Measurements from ENCODE around the gene METAP2.
"Not testable (repeated sequence)": the region's sequence is repeated elsewhere in the genome, so short reads cannot be mapped to it uniquely, and the experiment has no call there.

METAP2 gene

DNA sequence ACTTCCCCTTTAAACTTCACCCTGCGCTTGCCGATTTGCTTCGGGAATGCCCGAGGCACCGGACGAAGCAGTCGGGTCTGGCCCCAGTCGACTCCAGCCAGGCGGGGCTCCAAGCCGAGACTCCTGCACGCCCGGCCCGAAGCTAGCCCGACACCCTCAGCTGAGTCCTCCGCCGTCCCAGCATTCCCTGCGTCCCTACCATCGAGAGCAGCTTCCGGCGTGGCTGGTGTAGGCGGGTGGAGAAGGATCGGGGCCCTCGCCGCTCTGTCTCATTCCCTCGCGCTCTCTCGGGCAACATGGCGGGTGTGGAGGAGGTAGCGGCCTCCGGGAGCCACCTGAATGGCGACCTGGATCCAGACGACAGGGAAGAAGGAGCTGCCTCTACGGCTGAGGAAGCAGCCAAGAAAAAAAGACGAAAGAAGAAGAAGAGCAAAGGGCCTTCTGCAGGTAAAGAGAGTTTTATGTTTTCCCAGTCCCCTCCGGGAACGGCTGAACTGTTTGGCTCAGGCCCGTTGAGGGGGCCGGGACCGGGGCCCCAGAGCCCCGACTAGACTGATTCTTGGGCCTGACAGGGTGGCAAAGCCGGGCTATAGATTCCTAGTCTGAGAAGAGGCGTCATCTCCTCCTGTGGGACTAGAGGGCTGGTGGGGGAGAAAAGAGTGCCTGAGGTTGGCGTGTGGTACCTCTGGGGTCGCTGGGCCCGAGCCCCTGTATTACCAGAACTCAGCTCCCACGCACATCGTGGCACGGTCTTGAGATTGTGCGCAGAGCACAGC, at the start of gene METAP2:
TSS of gene METAP2 (plus strand) at position 269 of the 776 bp plus-strand sequence. CDS start at position 297, 28 bp downstream.
- DNase-seq (ENCODE audit: insufficient read length, low spot score) (peak; percentile 83), FAIRE-seq (peak; percentile 81)

DNA sequence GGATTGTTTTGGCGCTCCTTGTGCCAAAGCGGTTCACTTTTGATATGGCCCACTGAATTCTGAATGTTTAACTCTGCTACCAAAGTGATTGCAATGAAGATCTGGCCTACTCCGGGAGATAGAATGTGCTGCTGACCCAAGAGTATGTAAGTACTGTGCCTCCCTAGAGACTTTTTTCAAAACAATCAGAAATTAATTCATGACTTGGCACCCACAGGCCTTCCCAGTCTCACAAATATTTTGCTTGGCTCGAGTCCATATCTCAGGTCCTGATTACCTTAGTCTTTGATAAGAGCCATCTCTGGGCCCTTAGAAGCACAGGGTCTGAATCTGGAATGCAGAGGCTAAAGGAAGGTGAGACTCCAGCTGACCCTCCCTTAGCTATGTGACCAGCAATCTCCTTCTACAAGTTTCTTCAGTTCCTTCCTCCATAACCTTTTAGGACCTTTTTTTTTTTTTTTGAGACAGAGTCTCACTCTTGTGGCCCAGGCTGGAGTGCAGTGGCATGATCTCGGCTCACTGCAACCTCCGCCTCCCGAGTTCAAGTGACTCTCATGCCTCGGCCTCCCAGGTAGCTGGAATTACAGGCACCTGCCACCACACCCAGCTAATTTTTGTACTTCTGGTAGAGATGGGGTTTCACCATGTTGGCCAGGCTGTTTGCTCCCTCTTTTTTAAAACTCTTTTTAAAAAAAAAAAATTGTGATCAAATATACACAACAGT, 49.5 kb upstream of the METAP2 start:
- DNase-seq (ENCODE audit: insufficient read length, low spot score): no peak
- no peak for FAIRE-seq

DNA sequence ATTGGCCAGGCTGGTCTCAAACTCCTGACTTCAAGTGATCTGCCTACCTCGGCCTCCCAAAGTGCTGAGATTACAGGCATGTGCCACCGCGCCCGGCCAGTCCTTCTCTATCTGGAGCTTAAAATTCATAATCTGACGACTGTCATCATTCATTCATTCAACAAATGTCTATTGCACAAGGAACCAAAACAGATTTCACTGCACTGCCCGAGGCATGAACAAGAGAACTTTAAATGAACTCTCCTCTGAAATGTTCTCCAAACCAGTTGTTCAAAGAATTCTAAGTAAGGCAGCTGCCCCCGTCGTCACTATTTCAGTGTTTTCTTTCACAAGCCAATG, 44.8 kb upstream of the METAP2 start:
- DNase-seq (ENCODE audit: insufficient read length, low spot score): no peak
- FAIRE-seq: no peak

DNA sequence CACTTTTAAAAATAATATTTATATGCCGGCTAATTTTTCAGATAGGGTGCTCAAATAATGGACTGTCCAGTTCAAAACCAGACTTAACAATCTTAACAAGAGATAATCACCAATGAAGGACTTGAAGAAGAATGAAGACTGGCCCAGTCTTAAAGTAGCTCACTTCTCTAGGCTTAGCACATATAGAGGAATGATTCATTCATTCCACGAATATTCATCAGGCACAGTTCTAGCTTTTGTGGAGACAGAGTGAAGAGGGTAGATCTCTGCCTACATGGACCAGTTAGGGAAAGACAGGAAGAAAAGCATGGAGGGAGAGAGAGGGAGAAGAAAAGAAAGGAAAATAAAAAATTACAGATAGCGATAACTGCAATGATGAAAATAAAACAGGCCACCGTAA, 42.8 kb upstream of the METAP2 start:
- no peak for DNase-seq (ENCODE audit: insufficient read length, low spot score)
- no peak for FAIRE-seq

DNA sequence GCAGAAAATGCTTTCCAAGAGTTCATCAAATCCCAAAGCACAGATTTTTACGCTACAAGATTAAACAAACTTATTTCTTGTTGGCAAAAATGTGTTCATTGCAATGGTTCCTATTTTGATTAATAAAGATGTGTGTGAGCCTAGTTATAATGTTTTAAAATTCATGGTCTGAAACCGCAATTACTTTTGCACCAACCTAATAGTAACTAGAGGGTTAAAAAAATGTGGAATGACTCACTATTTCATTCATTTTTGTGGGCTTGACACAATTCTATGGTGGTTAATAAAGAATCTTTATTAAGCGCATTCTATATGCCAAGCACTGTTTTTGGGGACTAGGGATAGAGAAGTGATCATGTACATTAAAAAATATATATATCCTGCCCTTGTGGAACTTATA, 38.6 kb upstream of the METAP2 start:
- FAIRE-seq: no peak
- no peak for DNase-seq (ENCODE audit: insufficient read length, low spot score)

DNA sequence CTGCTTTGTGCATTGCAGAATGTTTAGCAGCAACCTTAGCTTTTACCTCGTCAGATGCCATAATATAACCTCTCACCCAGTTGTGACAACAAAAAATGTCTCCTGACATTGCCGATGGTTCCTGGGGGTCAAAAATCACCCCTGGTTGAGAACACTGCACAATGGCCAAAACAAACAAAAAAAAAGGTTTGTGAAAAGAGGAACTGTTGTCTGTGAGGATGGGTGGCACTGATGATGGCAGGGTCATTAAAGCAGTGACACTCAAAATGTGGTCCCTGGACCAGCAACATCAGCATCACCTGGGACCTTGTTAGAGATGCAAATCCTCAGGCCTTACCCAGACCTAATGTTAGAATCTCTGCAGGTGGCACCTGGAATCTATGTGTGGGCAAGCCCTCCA, 36.4 kb upstream of the METAP2 start:
- no peak for DNase-seq (ENCODE audit: insufficient read length, low spot score)
- FAIRE-seq: no peak

DNA sequence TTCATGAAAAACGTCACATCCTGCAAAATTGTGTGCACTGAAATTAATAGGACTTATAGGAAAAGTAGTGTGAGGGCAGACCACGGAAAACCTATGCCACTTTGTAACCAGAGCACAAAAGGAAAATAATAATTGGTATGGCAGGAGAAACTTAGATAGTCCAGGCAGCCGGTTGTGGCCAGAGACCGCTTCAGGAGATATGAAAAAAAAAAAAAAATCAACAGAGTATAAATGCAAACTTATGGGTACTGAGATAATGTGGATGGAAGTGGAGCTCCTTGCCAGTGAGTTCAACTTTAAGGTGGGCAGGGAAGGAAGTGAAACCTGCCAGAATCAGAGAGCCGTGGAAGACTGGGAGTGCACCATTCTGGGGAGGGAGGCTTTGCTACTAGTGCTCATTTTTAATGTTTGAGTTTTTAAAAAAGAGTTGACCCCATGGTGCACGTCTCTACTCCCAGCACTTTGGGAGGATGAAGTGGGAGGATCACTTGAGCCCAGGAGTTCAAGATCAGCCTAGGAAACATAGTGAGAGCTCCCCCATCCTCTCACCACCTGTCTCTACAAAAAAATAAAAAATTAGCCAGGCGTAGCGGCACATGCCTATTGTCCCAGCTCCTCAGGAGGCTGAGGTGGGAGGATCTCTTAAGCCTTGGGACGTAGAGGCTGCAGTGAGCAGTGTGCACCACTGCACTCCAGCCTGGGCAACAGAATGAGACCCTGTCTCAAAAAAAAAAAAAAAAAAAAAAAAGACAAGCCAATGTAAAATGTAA, 34.3 kb upstream of the METAP2 start:
- peak; percentile 11 for FAIRE-seq
- no peak for DNase-seq (ENCODE audit: insufficient read length, low spot score)

DNA sequence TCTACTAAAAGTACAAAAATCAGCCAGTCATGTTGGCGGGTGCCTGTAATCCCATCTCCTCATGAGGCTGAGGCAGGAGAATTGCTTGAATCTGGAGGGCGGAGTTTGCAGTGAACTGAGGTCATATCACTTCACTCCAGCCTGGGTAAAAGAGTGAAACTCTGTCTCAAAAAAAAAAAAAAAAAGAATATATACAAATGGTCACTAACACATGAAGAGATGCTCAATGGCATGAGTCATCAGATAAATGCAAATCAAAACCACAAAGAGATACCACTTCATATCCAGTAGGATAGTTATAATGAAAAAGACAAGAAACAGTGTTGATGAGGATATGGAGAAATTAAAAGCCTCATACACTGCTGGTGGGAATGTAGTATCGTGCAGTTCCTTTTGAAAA, 33.6 kb upstream of the METAP2 start:
- DNase-seq (ENCODE audit: insufficient read length, low spot score): no peak
- no peak for FAIRE-seq

DNA sequence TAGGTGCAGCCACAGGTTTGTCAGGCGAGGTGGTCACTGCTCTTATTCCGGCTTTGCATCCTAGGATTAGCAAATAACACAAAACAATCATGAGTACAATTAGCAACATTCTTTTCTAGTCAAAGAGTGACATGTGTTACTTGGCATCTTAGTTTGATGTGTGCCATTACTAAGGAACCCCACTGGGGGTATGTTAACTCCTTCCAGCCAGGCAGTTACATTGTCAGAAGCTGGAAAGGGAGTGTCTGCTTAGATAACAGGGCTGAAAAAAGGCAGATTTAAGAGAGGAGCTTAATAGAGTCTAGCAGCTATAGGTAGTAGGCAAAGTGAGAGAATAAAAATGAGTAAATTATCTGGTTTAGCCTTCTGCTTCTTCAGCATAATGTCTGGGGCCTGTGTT, 30.5 kb upstream of the METAP2 start:
- DNase-seq (ENCODE audit: insufficient read length, low spot score): no peak
- no peak for FAIRE-seq

DNA sequence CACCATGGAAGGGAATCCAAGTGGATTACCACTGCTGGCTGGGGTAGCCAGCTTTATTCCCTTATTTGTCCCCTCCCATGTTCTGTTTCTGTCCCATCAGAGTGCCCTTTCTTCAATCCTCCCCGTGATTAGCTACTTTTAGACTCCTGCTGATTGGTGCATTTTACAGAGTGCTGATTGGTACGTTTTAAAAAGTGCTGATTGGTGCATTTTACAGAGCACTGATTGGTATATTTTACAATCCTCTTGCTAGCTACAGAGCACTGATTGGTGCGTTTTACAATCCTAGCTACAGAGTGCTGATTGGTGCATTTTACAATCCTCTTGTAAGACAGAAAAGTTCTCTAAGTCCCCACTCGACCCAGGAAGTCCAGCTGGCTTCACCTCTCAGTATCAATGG, 28.9 kb upstream of the METAP2 start:
- not testable (repeated sequence) for FAIRE-seq; DNase-seq (ENCODE audit: insufficient read length, low spot score)

DNA sequence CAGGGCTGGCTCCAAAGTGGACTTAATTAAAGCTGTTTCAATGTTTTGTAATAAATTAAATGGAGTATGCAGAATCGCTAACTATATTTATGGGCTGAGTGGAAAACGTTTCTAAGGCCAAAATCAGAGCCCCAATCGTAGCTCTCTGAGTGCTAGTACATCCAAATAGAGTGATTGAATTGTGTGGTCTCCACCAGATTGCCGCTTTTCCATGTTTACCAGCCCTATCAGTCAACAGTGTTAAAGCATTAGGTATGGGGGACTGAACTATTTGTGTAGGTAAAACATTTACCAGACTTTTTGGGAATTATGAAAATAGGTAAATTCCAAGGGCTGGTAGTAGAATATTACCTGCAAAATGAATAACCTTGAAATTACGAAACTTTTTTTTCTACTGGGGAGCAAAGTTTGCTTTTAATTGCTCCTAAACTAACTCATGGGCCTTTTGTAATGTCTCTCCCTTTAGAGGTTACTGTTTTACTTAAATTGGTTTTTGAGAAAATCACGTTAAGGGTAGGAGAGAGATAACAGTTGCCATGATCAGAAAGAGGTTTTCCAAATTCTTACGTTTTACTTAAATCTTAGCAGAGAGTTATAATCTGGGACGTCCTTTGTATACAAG, 28.0 kb upstream of the METAP2 start:
- no peak for FAIRE-seq
- no peak for DNase-seq (ENCODE audit: insufficient read length, low spot score)

DNA sequence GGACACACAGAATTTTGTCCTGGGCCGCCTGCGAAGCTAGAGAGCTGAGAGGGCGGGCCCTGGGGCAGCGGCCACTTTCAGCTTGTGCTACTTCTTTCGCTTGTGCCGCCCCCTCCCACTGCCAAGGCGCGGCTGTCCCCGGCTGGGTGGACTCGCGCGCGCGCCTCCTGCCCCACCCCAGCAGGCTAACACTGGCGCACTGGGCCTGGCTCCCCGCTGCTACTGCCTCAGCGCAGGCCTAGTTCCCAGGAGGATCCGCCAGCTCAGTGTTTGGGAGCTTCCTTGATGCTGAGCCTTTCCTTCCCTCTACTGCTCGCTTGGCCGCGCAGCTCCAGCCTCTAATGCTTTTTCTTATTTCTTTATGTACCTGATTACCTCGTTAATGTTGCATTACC, 27.4 kb upstream of the METAP2 start:
- FAIRE-seq (no peak), DNase-seq (ENCODE audit: insufficient read length, low spot score) (no peak)

DNA sequence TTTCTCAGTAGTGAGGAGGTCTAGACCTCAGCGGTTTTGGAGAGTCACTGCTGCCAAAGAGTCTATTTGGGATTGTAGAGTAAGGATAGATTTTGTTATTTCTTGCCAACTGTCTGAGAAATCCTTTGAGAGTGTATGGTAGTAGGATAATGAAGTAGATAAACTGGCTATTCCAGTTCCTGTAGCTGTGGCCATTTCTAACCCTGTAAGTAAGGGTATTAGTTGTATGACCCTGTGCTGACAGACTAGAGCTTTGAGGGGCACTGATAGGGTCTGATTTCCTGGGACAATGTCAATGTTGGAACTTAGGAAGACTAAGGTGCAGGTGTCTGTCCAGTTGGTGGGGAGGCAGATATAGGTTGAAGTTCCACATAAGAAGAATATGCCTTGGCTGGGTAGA, 24.3 kb upstream of the METAP2 start:
- not testable (repeated sequence) for FAIRE-seq

DNA sequence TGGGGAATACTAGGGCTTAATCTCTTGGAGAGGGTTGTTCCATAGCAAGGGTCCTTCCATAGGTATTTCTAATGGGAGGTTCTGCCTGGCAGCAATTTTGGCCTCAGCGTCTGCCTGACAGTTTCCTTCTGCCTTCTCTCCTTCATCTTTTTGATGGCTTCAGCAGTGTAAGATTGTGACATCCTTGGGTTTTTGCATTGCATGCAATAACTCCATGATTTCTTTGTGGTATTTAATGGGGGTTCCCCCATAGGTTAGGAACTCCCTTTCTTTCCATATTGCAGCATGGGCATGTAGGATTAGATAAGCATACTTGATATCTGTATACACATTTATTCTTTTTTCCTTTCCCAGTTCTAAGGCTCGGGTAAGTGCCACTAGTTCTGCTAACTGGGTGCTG, 21.5 kb upstream of the METAP2 start:
- not testable (repeated sequence) for DNase-seq (ENCODE audit: insufficient read length, low spot score); FAIRE-seq

More for the DNA sequence above, 24.3 kb upstream of the METAP2 start:
- not testable (repeated sequence) for DNase-seq (ENCODE audit: insufficient read length, low spot score)

DNA sequence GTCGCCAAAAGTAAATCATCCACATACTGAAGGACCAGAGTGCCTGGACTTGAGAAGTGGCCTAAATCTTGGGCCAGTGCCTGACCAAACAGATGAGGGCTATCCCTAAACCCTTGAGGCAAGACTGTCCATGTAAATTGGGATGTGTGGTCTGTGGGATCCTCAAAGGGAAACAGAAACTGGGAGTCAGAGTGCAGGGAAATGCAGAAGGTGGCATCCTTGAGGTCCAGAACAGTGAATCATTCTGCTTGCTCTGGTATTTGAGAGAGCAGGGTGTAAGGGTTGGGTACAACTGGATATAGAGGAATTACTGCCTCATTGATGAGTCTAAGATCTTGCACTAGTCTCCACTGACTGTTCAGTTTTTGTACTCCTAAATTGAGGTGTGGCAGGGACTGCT, 20.1 kb upstream of the METAP2 start:
- not testable (repeated sequence) for FAIRE-seq; DNase-seq (ENCODE audit: insufficient read length, low spot score)

DNA sequence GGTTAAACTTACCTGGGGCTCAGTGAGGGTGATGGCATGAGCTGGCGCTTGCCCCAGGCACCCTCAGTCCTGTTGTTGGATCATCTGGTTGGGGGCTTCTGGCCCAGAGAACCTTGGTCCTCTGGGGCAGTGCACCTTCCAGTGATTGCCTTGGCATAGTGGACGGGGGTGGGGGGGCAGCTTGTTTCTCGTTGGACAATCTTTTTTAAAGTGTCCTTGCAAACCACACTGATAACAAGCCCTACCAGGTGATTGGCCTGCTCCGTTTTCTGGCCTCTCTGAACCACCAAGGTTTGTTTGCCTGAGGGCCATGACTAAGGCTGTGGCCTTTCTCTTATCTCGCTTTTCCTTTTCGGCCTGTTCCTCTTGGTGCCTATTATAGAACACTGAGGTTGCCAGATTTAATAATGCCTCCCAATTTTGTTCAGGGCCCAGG, 19.2 kb upstream of the METAP2 start:
- not testable (repeated sequence) for FAIRE-seq; DNase-seq (ENCODE audit: insufficient read length, low spot score)

DNA sequence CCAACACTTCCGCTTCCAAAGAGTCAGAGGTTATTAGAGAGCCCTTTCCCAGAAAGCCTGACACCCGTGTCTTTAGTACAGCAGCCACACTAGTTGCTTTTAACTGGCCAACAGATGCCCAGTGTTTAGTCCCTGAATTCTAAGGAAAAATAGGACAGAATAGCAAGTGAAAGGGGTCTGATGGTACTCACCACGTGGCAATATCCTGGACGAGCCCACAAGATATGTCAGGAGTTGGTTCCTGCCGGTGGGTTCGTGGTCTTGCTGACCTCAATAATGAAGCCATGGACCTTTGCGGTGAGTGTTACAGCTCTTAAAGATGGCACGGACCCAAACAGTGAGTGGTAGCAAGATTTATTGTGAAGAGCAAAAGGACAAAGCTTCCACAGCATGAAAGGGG, 16.3 kb upstream of the METAP2 start:
- FAIRE-seq; DNase-seq (ENCODE audit: insufficient read length, low spot score): not testable (repeated sequence)

DNA sequence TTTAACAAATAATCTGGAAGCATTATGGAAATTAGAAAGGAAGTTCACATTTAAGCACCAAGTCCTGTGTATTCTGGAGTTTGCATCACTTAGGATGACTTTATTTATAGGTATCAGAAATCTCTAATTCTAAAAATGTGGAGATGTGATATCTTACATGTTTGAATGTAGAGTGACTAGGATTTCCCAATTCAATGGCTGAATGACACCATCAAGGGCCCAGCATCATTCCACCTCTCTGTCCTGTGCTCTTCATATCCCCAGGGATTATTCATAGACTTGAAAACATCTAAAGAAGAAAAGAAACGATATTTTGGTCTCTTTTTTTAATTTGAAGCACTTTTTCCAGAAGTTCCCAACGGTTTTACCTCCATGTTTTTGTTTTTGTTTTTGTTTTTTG, 15.2 kb upstream of the METAP2 start:
- DNase-seq (ENCODE audit: insufficient read length, low spot score) (no peak), FAIRE-seq (no peak)

DNA sequence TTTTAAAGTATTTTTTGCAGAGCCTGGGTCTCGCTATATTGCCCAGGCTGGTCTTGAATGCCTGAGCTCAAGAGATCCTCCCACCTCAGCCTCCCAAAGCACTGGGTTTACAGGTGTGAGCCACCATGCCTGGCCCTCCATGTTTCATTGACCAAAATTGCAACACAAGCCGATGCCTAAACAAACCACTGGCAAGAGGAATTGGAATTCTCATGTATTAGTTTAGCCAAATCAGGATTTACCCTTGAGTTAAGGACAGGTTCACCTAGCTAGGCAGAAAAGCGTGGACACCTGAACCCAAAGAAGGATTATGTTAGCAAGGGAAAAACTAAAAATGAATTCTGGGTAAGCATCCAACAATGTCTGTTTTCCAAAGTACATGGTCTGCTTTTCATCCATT, 14.6 kb upstream of the METAP2 start:
- DNase-seq (ENCODE audit: insufficient read length, low spot score) (no peak), FAIRE-seq (no peak)

DNA sequence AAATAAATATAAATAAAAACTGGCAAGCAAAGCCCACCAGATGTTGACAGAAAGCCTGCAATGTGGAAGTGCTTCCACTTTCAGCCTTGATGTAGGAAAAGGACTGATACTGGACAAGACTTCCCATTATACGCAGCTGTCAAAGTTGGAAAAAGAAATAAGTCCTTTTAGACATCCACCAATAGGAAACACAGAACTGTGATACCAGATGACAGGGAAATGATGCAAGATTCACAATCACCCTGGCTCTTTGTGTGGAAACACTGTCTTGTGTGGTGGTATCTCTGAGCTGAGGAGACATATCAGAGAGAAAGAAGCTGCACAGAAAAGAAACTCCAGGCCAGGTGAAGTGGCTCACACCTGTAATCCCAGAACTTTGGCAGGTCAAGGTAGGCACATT, 13.8 kb upstream of the METAP2 start:
- DNase-seq (ENCODE audit: insufficient read length, low spot score) (no peak), FAIRE-seq (no peak)

DNA sequence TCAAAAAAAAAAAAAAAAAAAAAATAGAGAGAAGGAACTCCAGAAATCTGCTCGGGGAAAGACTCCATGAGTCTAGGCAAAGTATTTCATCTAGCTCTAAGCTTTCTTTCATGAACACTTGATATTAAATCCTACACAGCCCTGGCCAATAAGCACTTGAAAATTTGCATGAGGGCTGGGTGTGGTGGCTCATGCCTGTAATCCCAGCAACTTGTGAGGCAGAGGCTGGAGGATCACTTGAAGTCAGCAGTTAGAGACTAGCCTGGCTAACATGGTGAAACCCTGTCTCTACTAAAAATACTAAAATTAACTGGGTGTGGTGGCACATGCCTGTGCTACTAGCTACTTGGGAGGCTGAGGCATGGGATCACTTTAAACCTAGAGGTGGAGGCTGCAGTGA, 13.1 kb upstream of the METAP2 start:
- no peak for FAIRE-seq
- no peak for DNase-seq (ENCODE audit: insufficient read length, low spot score)
